Peyer's patch (tissue), 4 donors: Measurements from ENCODE around the gene CNTN5. TPM values are rescaled to one million over a fixed set of nuclear protein-coding genes. Genes with fewer than 3 reads are reported as not detected.

Source experiments
- DNase-seq, 3 donors: peaks; one replicate each; pipeline ENCODE4 v3.0.0-alpha.2; 2017 to 2019
- H3K27ac ChIP-seq, 4 donors: fragments of 200-600 bp; sonication (generic); one replicate each; pipeline ENCODE4 v1.5.1; 2016 to 2019
- H3K27me3 ChIP-seq, 2 donors: fragments of 200-600 bp; sonication (generic); one replicate each; pipeline ENCODE4 v1.5.1; 2019
- H3K36me3 ChIP-seq, 3 donors: fragments of 200-600 bp; sonication (generic); one replicate each; pipeline ENCODE4 v1.5.1; 2016 to 2019
- H3K4me1 ChIP-seq, 4 donors: fragments of 200-600 bp; sonication (generic); one replicate each; pipeline ENCODE4 v1.5.1; 2016 to 2019
- H3K4me3 ChIP-seq, 4 donors: fragments of 200-600 bp; sonication (generic); 1 replicate in 3 of 4; 2 replicates in 1 of 4; pipeline ENCODE4 v1.5.1; 2016 to 2019; ENCODE audit warnings: mild to moderate bottlenecking in 1 of 4
- H3K9me3 ChIP-seq, 4 donors: fragments of 200-600 bp; sonication (generic); one replicate each; pipeline ENCODE4 v1.5.1; 2016 to 2019; ENCODE audit warnings: mild to moderate bottlenecking in 1 of 4
- POLR2A ChIP-seq, 2 donors: fragments of 450-650 bp; IDR thresholded peaks; one replicate each; pipeline ENCODE4 v1.5.1; 2017; ENCODE audit warnings: antibody characterized with exemption in 2 of 2, mild to moderate bottlenecking in 2 of 2, moderate library complexity in 2 of 2
- total RNA-seq, 4 donors: library from RNA; depleted of rRNA; stranded (reverse); fragments of >200 nt; gene quantifications; one replicate each; pipeline ENCODE4 v1.1.0, GENCODE V29; 2016
- TF ChIP-seq, protein P1 (sequence below), 6 experiments: fragments of 450-650 bp in 4 of 6; fragments of 200-600 bp in 2 of 6; sonication (generic) in 1 of 6; IDR thresholded peaks; one replicate each; pipeline ENCODE4 v1.5.1; 2017 to 2019; ENCODE audit warnings: antibody characterized with exemption in 6 of 6, mild to moderate bottlenecking in 3 of 6, moderate library complexity in 1 of 6

Gene CNTN5
- total RNA-seq, 4 donors from 2014 or later: not detected

- H3K36me3 ChIP-seq: no peaks in the 10 kb centered on the region
- no peak overlapping the region for H3K4me3 ChIP-seq
- no peaks in the 10 kb centered on the region for H3K9me3 ChIP-seq
- H3K27me3 ChIP-seq: no peaks in the 10 kb centered on the region
- H3K27ac ChIP-seq: no peak overlapping the region
- no peak for TF ChIP-seq POLR2A (IDR thresholded peaks at IDR 0.05)
- TF ChIP-seq, protein P1, sequence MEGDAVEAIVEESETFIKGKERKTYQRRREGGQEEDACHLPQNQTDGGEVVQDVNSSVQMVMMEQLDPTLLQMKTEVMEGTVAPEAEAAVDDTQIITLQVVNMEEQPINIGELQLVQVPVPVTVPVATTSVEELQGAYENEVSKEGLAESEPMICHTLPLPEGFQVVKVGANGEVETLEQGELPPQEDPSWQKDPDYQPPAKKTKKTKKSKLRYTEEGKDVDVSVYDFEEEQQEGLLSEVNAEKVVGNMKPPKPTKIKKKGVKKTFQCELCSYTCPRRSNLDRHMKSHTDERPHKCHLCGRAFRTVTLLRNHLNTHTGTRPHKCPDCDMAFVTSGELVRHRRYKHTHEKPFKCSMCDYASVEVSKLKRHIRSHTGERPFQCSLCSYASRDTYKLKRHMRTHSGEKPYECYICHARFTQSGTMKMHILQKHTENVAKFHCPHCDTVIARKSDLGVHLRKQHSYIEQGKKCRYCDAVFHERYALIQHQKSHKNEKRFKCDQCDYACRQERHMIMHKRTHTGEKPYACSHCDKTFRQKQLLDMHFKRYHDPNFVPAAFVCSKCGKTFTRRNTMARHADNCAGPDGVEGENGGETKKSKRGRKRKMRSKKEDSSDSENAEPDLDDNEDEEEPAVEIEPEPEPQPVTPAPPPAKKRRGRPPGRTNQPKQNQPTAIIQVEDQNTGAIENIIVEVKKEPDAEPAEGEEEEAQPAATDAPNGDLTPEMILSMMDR (IDR thresholded peaks at IDR 0.05): no peak
- no peak for DNase-seq
- no peaks in the 10 kb centered on the region for H3K4me1 ChIP-seq
Measured at GRCh38 chr11:99368583-99368982, 347.8 kb downstream of the CNTN5 start.

GRCh38 chr11:99370549-99371216 lies 349.9 kb downstream of the CNTN5 start:
- Histone ChIP-seq H3K27me3 (no peaks in the 10 kb centered on the region), H3K27ac (no peak overlapping the region), H3K4me1 (no peaks in the 10 kb centered on the region), H3K9me3 (no peaks in the 10 kb centered on the region), H3K4me3 (no peak overlapping the region), H3K36me3 (no peaks in the 10 kb centered on the region)
- TF ChIP-seq, protein P1 (IDR thresholded peaks at IDR 0.05): no peak
- TF ChIP-seq POLR2A (IDR thresholded peaks at IDR 0.05): no peak
- no peak for DNase-seq

DNA sequence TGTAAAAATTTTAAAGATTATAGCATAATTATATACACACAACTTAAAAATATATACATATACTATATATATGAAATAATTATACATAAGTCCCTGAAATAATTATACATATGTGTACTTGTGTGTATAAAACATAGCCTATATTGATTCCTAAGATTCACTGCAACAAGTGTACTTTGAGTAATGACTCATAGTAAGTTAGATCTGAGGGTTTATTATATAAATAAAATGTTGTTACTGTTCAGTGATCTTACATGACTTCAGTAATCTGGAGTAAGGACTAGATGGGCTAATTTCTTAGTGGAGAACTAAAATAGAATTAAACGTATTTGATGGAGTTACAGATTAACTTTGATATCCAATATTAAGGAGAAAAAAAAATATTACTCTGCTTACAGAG lies 350.5 kb downstream of the CNTN5 start:
- no peaks in the 10 kb centered on the region for H3K9me3 ChIP-seq
- no peak for TF ChIP-seq POLR2A (IDR thresholded peaks at IDR 0.05)
- TF ChIP-seq, protein P1 (IDR thresholded peaks at IDR 0.05): no peak
- H3K27ac ChIP-seq: no peak overlapping the region
- H3K4me3 ChIP-seq: no peak overlapping the region
- no peaks in the 10 kb centered on the region for H3K4me1 ChIP-seq
- no peaks in the 10 kb centered on the region for H3K27me3 ChIP-seq
- DNase-seq: no peak
- no peaks in the 10 kb centered on the region for H3K36me3 ChIP-seq

GRCh38 chr11:99376463-99376862 lies 355.7 kb downstream of the CNTN5 start:
- DNase-seq: no peak
- no peaks in the 10 kb centered on the region for H3K4me1 ChIP-seq
- H3K27me3 ChIP-seq: no peaks in the 10 kb centered on the region
- H3K4me3 ChIP-seq: no peak overlapping the region
- H3K9me3 ChIP-seq: no peaks in the 10 kb centered on the region
- no peak overlapping the region for H3K27ac ChIP-seq
- TF ChIP-seq POLR2A (IDR thresholded peaks at IDR 0.05): no peak
- TF ChIP-seq, protein P1 (IDR thresholded peaks at IDR 0.05): no peak
- H3K36me3 ChIP-seq: no peaks in the 10 kb centered on the region

DNA sequence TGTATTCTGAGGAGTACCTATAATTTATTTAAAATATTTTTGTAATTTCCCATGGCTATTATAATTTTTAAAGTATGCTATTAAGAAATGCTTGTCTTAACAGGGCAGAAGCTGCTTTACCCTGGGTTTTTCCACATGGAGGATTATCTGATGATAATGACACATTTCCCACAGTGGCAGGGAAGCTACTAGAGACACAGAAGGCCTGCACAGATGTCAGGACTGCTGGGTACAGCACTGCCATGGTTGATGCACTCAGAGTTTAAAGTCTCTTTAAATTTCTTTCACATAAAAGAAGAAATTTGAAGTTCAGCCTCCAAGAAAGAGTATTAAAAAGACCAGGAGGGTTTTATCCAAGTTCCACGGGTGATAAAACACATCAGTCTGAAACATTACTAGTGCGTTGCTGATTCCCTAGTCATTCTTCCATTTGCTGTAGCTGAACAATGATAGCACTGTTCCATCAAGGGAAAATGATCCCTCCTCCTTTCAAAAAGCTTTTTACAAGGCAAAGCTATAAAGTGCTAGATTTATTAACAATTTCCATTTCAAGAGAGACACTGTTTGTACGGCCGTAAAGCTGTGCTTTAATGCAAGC lies 363.0 kb downstream of the CNTN5 start:
- no peak overlapping the region for H3K4me3 ChIP-seq
- H3K27ac ChIP-seq: no peak overlapping the region
- TF ChIP-seq, protein P1 (IDR thresholded peaks at IDR 0.05): no peak
- no peak for TF ChIP-seq POLR2A (IDR thresholded peaks at IDR 0.05)
- no peaks in the 10 kb centered on the region for H3K27me3 ChIP-seq
- DNase-seq: no peak
- H3K9me3 ChIP-seq: peaks cover 0 to 3% (median 0%) of the 10 kb centered on the region in 4 donors
- no peaks in the 10 kb centered on the region for H3K36me3 ChIP-seq
- H3K4me1 ChIP-seq: no peaks in the 10 kb centered on the region
